ENCODE measurements around the gene KRTAP5-6.
"Not testable (repeated sequence)": the region's sequence is repeated elsewhere in the genome, so short reads cannot be mapped to it uniquely, and the experiment has no call there.

The KRTAP5-6 gene

DNA sequence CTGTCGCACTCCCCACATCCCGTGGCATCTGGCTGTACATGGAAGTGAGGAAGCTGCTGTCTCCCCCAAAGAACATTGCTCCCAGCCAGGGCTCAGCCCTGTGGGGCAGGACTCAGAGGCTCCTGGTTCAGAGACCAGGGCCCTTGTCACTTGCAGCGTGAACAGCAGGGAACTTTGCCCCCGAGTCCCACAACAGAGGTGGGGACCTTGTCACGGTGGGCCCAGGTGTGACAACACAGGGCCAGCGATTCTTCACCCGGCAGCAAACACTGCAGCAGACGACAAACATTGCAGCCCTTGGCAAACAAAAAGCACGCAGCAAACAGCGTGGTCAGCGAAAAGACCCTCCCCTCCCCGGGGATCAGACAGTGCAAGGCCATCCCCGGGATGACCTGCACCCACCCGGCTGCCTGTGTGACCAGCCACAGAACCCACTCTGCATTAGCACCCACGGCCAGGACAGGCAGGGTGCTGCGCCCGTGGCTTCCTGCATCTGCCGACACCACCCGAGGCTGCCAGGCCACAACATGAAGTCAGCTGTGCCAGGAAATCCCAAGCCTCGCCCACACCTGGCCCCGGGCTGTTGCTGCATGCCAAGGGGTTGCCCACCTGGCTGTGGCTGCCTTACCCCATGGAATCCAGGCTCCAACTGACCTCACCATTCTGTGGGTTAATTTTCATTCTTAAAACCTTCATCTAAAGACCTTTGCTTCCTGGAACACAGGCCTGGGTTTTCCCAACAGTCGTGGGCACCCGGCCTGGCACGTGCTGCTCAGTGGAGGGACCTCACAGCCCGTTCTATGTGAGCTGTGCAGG, 35.3 kb upstream of the KRTAP5-6 start:
- DNase-seq: not testable (repeated sequence)

DNA sequence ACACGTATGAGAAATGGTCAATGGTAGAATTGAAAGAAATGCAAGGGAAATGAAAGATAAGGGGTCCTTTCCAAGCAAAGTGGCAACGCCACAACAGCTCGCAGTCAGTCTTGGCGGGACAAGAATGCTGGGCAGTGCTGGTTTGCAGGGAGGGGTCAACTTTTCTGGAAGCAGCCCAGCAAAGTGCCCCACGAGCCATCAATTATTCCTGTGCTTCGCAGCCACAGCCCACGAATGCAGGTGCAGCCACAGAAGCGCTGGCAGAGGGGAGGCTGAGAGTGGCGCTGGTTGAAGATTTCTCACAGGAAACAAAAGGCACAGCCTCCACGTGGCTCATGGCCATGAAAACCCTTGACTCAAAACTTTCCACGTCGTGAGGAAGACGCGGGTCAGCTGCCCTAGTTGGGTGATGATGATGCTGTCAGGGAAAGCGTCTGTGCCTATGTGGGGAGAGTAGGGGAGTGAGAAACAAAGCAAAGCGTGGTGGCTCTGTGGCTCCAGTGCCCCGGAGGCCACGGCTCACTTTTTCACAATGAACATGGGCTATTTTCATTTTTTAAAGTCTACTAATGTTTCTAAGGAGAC, 34.2 kb upstream of the KRTAP5-6 start:
- not testable (repeated sequence) for DNase-seq

DNA sequence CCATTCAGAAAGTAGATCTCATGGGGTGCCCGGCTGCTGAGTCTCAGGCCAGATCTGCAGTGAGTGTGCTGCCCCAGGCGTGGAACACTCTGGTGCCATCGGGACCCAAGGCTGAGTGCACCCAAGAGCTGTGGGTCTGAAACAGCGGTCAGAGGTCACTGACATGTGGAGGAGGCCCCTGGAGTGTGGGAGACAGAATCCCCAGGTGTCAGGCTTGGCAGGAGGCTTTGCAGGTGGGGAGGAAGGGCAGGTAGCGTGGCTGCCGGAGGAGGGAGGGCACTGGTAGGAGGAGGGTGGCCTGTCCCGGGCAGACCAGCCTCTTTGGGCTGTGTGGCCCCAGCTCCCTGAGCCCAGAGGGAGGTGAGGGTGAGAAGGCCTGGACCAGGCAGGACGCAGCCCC, 31.7 kb upstream of the KRTAP5-6 start:
- DNase-seq: no peak

DNA sequence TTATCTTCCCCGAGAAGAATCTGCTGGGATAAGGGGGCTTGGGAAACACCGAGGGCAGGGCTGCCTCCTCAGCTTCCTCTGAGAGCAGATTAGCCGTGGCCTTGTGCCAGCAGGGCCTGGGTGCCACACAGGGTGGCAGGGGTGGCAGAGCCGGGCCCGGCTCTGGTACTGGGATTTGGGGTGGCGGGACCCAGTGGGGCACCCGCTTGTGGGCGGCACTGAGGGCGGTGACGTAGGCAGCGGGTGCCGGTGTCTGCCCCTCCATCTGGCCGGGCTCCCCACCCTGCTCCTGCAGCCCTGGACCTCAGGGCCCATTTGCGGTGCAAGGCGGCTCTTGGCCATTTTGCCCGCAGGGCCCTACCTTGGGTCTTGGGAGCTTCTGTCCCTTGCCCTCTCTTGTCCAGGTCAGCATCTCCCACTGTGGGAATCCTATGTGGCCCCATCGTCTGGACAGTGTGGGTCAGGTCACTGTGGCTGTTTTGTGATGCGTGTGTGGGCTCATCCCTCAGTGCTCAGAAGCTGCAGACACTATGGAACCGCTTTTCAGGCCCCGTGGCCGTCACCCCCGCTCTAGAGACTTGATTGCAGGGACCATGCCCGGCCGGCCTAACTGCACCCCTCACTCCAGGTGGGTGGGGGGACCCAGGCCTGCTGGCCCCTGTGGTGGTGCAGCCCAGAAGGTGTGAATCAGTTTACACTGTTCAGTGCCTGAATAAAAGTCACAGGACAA, 29.7 kb upstream of the KRTAP5-6 start:
- no peak for DNase-seq

DNA sequence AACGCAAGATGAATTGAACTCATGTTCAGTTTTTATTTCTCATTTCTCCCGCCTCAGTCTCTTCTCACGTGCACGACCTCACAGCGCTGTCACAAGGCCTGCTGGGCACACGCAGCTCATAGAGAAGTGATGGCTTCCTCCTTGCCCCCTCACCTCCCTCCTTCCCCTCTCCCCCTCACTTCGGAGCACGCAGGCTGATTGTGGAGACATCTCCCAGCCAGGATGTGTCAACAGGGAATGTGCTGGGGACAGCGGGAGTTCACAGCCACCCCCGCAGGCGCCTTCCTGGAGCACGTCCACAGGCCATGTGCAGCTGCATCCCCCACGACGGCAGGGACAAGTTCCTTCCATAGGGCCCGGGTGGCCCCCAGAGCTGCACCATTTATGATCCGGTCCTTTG, 29.1 kb upstream of the KRTAP5-6 start:
- DNase-seq: no peak

DNA sequence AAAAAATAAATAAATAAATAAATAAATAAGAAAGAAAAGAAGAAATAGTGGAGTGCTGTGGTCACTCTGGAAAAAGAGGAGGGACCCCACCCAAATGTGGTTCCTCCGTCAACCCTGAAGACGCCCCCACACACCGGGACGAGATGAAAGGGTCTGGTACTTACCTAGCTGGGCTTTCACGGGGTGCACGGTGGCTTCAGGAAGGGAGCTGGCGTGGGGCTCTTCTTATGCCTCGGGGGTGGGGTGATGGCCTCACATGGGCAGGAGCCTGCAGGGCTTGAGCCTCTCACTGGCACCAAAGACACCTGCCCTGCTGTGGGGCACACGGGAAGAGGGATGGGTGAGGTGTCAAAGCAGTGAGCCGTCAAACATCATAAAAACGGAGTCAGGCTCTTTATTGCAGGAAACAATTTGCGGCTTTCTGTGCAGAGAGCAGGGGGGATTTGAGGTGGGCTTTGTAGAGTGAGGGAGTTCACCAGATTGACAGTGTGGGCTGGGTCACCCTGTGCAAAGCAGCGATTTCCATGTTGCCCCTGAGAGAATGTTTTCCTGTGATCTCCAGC, 28.0 kb upstream of the KRTAP5-6 start:
- no peak for DNase-seq

DNA sequence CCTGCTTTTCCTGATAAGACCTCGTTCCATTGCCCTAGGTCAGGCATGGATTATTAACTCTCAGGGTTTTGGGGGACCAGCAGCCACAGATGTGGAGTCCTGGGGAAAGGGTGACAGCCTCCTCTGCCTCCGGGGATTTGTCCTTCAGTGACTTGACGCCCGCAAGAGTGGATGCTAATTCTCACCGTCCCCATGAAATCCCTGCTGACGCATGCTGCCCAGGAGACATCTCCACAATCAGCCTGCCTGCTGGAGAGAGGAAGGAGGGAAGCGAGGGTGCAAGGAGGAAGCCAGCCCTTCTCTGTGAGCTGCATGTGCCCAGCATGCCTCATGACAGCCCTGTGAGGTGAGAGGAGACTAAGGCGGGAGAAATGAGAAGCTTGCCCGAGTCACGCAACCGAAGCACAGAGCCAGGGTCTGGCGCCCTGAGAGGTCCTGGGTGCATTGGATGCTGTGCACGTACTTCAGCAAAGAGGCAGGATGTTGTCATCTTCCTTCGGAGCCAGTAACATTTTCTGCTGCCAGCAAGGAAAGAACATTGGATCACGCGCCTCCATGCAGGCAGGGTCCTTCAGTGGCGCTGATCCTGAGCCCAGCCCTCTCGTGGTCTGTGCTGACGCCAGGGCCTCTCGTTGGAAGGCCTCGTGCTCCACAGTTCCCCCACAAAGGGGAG, 27.3 kb upstream of the KRTAP5-6 start:
- DNase-seq: no peak

DNA sequence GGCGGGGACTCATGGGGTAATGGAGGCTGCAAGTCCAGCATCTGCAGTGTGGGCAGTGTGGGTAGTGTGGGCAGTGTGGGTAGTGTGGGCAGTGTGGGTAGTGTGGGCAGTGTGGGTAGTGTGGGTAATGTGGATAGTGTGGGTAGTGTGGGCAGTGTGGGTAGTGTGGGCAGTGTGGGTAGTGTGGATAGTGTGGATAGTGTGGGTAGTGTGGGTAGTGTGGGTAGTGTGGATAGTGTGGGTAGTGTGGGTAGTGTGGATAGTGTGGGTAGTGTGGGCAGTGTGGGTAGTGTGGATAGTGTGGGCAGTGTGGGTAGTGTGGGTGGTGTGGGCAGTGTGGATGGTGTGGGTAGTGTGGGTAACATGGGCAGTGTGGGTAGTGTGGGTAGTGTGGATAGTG, 26.5 kb upstream of the KRTAP5-6 start:
- DNase-seq: not testable (repeated sequence)

DNA sequence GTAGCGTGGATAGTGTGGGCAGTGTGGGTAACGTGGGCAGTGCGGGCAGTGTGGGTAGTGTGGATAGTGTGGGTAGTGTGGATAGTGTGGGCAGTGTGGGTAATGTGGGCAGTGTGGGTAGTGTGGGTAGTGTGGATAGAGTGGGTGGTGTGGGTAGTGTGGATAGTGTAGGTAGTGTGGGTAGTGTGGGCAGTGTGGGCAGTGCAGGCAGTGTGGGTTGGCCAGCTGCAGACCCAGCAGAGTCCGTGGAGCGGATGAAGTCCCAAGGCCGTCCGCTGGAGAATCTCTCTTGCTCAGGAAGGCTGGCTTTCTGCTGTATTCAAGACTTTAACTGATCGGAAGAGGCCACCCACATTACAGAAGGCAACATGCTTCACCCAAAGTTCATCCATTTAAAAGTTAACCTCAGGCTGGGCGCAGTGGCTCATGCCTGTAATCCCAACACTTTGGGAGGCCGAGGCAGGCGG, 26.1 kb upstream of the KRTAP5-6 start:
- DNase-seq: no peak

DNA sequence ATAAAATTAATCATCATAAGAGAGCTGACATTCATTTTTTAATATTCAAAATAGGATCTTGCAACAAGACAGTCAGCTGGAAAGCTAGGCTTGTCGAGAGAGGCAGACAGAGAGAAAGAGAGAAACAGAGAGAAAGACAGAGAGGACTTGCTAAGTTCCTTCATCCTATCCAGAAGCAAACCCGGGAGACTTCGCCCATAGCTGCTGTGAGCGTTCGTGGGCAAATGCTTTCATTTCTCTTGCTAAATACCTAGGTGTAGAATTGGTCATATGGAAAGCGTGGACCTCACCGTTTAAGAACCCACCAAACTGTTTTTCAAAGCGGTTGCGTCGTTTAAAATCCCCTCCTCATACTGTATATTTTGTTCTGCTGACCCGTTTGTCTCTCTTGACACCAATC, 25.3 kb upstream of the KRTAP5-6 start:
- DNase-seq: no peak

DNA sequence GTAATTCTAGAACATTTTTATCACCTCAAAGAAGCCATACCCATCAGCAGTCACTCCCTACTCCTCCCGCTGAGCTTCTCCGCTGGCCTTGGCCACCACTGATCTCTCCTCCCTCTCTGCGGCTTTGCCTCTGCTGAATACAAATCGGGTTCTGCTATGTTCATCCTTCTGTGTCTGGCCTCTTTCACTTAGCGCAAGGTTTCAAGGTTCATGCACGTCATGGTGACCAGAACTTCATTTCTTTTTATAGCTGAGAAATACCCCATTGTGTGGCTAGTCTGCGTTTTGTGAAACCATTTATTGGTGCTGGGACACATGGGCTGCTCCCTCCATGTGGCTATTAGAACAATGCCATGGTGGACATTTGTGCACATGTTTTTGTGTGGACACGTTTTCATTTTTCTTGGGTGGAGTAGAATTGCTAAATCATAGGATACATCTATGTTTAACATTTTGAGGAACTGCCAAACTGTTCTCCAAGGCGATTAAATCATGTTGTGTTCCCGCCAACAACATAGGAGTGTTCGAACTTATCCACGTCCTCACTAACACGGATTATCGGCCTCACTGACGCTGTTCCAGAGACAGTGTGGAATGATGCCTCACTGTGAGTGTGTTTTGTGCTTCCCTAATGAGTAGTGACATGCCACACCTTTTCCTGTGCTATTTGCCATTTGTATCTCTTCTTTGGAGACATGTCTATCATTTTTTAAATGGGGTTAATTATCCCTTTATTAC, 24.2 kb upstream of the KRTAP5-6 start:
- DNase-seq: no peak

DNA sequence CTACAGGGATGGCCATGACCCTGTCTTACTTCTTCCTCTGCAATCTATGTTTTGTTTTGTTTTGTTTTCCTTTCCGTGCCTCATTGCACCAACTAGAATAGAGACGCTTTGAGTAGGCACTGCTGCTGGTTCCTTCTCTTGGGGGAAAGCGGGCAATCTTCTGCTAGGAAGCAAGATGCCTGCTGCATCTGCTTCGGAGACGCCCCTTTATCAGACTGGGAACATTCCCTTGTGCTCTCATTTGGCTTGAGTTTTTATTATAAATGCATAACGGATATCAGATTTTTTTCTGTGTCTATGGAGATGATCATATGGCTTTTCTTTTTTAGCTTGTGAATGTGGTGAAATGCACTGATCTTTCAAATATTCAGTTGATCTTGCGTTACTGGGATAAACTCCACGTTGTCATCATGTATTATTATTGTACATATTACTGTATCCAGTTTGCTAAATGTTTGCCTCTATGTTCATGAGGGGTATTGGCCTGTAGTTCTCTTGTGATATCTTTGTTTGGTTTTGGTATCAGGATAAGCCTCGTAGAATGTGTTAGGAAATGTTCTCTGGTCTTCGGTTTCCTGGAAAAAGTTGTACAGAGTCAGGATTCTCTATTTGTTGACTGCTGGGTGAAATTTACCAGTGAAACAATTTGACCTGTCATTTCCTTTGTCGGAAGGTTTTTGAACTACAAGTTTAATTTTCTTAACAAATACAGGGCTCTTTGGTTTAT, 23.4 kb upstream of the KRTAP5-6 start:
- DNase-seq: no peak

DNA sequence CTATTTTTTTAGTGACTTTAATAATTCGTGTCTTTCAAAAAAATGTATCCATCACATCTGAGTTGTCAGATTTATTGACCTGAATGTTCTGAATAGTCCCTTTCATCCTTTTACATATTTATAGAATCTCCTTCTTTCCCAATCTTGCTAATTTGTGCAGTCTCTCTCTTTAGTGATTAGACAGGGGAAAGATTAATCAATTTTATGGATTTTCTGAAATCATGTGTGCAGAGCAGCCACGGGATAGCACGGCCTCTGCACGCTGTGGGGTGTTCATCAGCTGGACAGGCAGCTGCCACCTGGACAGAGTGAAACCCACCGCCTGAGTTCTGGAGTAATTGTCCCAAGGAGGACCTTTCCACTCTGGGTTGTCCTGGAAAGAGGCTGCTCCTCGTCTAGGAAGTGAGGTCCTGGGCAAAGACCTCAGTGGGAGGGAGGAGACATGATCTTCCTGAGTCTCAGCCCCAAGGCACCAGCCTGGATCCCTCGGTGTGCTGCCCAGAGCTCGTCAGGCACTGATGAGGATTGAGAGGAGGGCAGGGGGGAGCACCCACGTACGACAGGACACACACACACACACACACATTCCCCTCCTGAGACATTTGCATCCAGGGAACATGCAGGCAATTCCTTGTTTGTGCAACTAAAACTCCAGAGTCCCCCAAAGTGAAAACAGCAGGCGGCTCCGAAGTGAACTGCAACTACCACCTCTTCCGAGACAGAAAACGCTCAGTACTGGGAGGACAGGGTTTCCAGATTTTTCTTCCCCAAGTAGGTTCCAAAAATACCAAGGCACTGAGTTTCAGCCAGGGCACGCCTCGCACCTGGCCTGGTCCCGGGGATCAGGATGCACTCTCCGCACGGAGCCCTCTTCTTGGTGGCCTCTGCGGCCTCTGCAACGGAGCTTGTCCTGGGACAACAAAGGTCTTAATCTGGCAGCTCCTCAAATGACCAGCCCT, 22.5 kb upstream of the KRTAP5-6 start:
- no peak for DNase-seq

DNA sequence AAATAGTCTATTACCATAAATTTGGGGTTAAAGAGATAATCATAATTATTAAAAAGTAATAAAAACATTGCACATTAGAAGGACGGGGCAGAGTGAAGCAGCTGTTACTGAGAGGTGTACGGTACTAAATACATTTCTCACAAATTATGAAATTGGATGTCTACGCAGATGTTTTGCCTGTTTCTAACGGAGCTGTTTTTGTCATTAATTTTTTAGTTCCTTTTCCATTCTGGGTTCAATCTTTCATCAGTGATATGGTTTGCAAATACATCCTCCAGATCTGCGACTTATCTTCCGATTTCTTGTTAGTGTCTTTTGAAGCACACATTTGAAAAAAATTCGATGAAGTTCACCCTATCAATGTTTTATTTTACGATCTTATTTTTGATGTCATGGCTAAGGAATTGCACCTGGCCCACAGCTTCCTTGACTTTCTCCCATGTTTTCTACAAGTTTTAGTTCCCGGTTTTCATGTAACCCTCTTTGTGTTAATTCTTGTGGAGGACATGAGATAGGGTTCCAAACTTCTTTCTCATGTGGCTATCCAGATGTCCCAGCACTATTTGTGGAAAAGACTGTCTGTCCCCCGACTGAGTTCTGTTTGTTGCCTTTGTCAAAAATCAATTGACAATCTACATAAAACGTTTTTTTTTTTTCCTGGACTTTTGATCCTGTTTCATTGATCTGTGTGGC, 21.3 kb upstream of the KRTAP5-6 start:
- no peak for DNase-seq

DNA sequence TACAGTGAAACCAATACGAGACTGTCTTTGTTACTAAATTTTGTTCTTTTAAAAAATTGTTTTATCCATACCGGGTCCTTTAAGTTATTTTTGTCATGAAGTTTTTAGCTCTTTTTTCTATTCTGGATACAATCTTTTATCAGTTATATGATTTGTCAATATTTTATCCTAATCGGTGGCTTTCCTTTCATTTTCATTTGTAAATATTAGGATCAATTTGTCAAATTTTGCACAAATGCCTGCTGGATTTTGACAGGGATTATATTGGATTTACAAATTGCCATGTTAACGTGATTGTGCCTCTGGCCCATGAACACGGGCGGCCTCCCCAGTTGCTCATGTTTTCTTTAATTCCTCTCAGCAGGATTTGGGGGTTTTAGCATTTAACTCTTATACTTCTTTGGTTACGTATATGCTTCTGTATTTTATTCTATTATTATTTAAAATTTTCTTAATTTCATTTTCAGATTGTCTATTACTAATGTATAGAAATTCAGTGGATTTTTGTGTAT, 20.7 kb upstream of the KRTAP5-6 start:
- no peak for DNase-seq

DNA sequence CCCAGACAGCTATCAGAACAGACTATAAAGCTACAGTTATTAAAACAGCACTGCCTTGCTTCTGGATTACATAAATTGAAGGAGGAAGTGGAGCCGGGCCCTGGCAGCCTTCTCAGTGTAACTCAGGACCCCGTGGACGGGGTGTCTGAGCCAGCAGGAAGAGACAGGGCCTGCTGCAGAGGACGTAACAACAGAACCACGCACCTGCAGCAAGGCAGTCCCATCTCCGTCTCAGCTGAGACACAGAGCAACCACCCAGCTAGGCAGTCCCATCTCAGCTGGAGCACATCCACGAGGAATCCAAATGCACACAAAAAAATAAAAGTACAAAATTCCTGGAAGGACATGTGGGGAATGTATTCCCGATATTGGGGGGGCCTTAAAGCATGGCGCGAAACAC, 17.1 kb upstream of the KRTAP5-6 start:
- no peak for DNase-seq

DNA sequence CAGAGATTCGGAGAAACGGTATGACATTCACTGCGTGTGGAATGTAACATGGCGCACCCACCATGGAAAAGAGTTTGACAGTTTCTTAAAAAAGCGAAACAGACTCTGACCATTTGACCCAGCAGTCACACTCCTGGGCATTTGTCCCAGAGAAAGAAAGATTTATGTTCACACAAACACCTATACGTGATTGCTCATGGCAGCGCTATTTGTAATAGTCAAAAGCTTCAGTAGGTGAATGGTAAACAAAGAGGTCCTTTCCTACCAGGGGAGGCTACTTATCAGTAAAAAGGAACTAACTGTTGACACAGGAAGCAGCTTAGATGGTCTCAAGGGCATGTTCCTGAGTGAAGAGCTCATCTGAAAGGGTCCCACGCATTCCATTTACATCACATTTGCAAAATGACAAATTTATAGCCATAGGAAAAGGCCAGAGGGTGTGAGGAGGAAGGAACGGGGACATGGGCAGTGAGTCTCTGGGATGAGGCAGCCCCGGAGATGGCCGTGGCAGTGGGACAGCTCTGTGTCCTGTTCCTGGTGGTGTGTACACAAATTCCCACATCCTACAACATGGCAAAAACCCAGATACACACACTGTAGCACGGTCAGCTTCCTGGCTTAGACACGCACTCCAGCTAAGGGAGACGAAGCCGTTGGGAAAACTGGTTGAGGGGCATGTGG, 14.6 kb upstream of the KRTAP5-6 start:
- DNase-seq: no peak

DNA sequence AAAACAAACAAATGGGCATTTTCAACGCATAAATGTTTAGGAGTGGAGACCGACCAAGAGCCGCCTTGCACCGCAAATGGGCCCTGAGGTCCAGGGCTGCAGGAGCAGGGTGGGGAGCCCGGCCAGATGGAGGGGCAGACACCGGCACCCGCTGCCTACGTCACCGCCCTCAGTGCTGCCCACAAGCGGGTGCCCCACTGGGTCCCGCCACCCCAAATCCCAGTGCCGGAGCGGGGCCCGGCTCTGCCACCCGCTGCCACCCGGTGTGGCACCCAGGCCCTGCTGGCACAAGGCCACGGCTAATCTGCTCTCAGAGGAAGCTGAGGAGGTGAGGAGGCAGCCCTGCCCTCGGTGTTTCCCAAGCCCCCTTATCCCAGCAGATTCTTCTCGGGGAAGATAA, 13.8 kb upstream of the KRTAP5-6 start:
- DNase-seq: not testable (repeated sequence)
